Hepatocyte (in vitro differentiated cells): ENCODE measurements around the gene DDX10.

Source experiments
- CTCF ChIP-seq: fragments of 200-600 bp; sonication (generic); IDR thresholded peaks from 2 replicates; pipeline ENCODE4 v1.5.1; 2016; ENCODE audit warnings: antibody characterized with exemption, mild to moderate bottlenecking; ENCODE audit not compliant: poor library complexity
- EZH2 ChIP-seq: fragments of 200-600 bp; sonication (generic); IDR thresholded peaks from 2 replicates; pipeline ENCODE4 v1.6.1; 2016; ENCODE audit warnings: antibody characterized with exemption, mild to moderate bottlenecking, borderline replicate concordance

- no peak for TF ChIP-seq CTCF
- TF ChIP-seq EZH2, result no peak
Measured at GRCh38 chr11:108963118-108963517, 298.2 kb downstream of the DDX10 start.
